SK-N-SH treated with all-trans-retinoic acid at 6 μM for 48 hours (cell line): Measurements from ENCODE around the gene DIP2C.

Experiments used
- ARNTL ChIP-seq: fragments of 450-650 bp; formaldehyde crosslinking; IDR thresholded peaks from 2 replicates; pipeline ENCODE4 v1.5.0; 2020; ENCODE audit warnings: low read depth, mild to moderate bottlenecking, moderate library complexity, borderline replicate concordance
- BACH2 ChIP-seq: fragments of 250-450 bp; sonication (Bioruptor Pico); IDR thresholded peaks from 2 replicates; pipeline ENCODE4 v1.9.0; 2021; ENCODE audit warnings: mild to moderate bottlenecking, borderline replicate concordance
- ESRRG ChIP-seq: fragments of 250-450 bp; sonication (Bioruptor Pico); IDR thresholded peaks from 2 replicates; pipeline ENCODE4 v1.6.1; 2021; ENCODE audit warnings: mild to moderate bottlenecking
- RARB ChIP-seq: fragments of 250-450 bp; sonication (Bioruptor Pico); IDR thresholded peaks from 2 replicates; pipeline ENCODE4 v1.8.0; 2021; ENCODE audit warnings: mild to moderate bottlenecking, moderate library complexity
- TCF4 ChIP-seq: fragments of 250-450 bp; sonication (Bioruptor Pico); IDR thresholded peaks from 2 replicates; pipeline ENCODE4 v1.8.0; 2021; ENCODE audit warnings: mild to moderate bottlenecking, moderate library complexity, borderline replicate concordance
- ZFP3 ChIP-seq: fragments of 250-450 bp; sonication (Bioruptor Pico); IDR thresholded peaks from 2 replicates; pipeline ENCODE4 v1.5.0; 2020; ENCODE audit warnings: mild to moderate bottlenecking, moderate library complexity
- ZFP30 ChIP-seq: fragments of 450-650 bp; formaldehyde crosslinking; IDR thresholded peaks from 2 replicates; pipeline ENCODE4 v1.5.0; 2022; ENCODE audit warnings: mild to moderate bottlenecking, moderate library complexity
- ZNF565 ChIP-seq: fragments of 450-650 bp; formaldehyde crosslinking; conservative IDR thresholded peaks from 2 replicates; pipeline ENCODE4 v1.5.0; 2020; ENCODE audit warnings: low read depth, mild to moderate bottlenecking, moderate library complexity
- ZNF70 ChIP-seq: fragments of 450-650 bp; formaldehyde crosslinking; IDR thresholded peaks from 2 replicates; pipeline ENCODE4 v1.5.0; 2020; ENCODE audit warnings: mild to moderate bottlenecking, moderate library complexity
- TF ChIP-seq, protein P1 (sequence below): fragments of 250-450 bp; sonication (Bioruptor Pico); IDR thresholded peaks from 2 replicates; pipeline ENCODE4 v1.8.0; 2020; ENCODE audit warnings: mild to moderate bottlenecking, moderate library complexity, borderline replicate concordance
- TF ChIP-seq, protein P2 (sequence below): fragments of 250-450 bp; sonication (Bioruptor Pico); IDR thresholded peaks from 2 replicates; pipeline ENCODE4 v1.5.1; 2020; ENCODE audit warnings: low read depth, mild to moderate bottlenecking, moderate library complexity
- TF ChIP-seq, protein P3 (sequence below): fragments of 250-450 bp; sonication (Bioruptor Pico); IDR thresholded peaks from 2 replicates; pipeline ENCODE4 v1.5.0; 2020; ENCODE audit warnings: mild to moderate bottlenecking, moderate library complexity

DNA sequence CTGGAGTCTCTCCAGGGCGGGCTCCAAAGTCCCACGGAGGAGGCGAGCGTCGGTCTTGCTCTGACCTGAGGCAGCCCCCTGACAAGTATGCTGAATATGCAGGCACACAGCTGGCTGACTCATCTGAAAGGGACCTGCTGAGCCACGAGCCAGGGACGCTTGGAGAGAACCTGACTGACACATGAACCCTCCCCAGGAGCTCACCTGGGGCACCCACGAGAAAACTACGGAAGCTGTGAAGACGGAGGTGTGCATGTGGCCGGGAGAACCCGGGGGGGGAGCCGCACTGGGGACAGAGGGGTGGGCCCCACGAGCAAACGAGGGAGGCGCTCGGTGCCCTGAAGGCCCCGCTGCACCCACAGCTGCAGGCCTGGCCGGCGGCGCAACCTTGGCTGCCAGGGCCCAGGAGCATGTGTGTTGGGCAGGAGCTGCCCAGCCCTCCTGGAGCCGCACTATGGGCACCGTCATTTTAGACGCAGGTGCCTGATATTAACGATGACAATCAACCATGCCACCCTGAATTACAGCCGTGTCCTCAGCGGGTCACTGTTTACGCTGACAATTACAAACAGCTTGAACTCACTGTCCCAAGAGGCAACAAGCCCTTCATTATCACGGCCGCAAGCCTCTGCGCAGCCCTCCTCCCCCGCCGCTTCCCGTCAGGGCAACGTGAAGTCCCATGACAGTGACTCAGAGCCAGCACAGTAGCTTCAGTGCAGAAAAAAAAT lies 64.7 kb downstream of the DIP2C start:
- TF ChIP-seq, protein P1, sequence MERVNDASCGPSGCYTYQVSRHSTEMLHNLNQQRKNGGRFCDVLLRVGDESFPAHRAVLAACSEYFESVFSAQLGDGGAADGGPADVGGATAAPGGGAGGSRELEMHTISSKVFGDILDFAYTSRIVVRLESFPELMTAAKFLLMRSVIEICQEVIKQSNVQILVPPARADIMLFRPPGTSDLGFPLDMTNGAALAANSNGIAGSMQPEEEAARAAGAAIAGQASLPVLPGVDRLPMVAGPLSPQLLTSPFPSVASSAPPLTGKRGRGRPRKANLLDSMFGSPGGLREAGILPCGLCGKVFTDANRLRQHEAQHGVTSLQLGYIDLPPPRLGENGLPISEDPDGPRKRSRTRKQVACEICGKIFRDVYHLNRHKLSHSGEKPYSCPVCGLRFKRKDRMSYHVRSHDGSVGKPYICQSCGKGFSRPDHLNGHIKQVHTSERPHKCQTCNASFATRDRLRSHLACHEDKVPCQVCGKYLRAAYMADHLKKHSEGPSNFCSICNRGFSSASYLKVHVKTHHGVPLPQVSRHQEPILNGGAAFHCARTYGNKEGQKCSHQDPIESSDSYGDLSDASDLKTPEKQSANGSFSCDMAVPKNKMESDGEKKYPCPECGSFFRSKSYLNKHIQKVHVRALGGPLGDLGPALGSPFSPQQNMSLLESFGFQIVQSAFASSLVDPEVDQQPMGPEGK, result no peak
- TF ChIP-seq TCF4, result no peak
- TF ChIP-seq RARB (CRISPR knock-in tag), result no peak
- TF ChIP-seq ZFP30 (CRISPR knock-in tag), result no peak
- TF ChIP-seq ZFP3 (CRISPR knock-in tag), result no peak
- TF ChIP-seq ESRRG (CRISPR knock-in tag), result no peak
- TF ChIP-seq ZNF565, result no peak
- TF ChIP-seq, protein P2, sequence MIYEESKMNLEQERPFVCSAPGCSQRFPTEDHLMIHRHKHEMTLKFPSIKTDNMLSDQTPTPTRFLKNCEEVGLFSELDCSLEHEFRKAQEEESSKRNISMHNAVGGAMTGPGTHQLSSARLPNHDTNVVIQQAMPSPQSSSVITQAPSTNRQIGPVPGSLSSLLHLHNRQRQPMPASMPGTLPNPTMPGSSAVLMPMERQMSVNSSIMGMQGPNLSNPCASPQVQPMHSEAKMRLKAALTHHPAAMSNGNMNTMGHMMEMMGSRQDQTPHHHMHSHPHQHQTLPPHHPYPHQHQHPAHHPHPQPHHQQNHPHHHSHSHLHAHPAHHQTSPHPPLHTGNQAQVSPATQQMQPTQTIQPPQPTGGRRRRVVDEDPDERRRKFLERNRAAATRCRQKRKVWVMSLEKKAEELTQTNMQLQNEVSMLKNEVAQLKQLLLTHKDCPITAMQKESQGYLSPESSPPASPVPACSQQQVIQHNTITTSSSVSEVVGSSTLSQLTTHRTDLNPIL (CRISPR knock-in tag), result no peak
- no peak for TF ChIP-seq ZNF70 (CRISPR knock-in tag)
- TF ChIP-seq ARNTL (CRISPR knock-in tag), result no peak
- TF ChIP-seq, protein P3, sequence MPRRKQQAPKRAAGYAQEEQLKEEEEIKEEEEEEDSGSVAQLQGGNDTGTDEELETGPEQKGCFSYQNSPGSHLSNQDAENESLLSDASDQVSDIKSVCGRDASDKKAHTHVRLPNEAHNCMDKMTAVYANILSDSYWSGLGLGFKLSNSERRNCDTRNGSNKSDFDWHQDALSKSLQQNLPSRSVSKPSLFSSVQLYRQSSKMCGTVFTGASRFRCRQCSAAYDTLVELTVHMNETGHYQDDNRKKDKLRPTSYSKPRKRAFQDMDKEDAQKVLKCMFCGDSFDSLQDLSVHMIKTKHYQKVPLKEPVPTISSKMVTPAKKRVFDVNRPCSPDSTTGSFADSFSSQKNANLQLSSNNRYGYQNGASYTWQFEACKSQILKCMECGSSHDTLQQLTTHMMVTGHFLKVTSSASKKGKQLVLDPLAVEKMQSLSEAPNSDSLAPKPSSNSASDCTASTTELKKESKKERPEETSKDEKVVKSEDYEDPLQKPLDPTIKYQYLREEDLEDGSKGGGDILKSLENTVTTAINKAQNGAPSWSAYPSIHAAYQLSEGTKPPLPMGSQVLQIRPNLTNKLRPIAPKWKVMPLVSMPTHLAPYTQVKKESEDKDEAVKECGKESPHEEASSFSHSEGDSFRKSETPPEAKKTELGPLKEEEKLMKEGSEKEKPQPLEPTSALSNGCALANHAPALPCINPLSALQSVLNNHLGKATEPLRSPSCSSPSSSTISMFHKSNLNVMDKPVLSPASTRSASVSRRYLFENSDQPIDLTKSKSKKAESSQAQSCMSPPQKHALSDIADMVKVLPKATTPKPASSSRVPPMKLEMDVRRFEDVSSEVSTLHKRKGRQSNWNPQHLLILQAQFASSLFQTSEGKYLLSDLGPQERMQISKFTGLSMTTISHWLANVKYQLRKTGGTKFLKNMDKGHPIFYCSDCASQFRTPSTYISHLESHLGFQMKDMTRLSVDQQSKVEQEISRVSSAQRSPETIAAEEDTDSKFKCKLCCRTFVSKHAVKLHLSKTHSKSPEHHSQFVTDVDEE (CRISPR knock-in tag), result no peak
- TF ChIP-seq BACH2 (CRISPR knock-in tag), result no peak
